Stimulated activated CD4-positive, alpha-beta T cell treated with anti-CD3 and anti-CD28 coated beads, TNF-alpha, amount 100 ng/mL, for 1 hour (primary cell): ENCODE data around the gene P2RX2.

Source experiments
- DNase-seq, 3 donors: peaks; one replicate each; pipeline ENCODE4 v3.0.0-alpha.2; 2020; ENCODE audit warnings: low read depth in 3 of 3, low spot score in 1 of 3

Gene P2RX2

DNA sequence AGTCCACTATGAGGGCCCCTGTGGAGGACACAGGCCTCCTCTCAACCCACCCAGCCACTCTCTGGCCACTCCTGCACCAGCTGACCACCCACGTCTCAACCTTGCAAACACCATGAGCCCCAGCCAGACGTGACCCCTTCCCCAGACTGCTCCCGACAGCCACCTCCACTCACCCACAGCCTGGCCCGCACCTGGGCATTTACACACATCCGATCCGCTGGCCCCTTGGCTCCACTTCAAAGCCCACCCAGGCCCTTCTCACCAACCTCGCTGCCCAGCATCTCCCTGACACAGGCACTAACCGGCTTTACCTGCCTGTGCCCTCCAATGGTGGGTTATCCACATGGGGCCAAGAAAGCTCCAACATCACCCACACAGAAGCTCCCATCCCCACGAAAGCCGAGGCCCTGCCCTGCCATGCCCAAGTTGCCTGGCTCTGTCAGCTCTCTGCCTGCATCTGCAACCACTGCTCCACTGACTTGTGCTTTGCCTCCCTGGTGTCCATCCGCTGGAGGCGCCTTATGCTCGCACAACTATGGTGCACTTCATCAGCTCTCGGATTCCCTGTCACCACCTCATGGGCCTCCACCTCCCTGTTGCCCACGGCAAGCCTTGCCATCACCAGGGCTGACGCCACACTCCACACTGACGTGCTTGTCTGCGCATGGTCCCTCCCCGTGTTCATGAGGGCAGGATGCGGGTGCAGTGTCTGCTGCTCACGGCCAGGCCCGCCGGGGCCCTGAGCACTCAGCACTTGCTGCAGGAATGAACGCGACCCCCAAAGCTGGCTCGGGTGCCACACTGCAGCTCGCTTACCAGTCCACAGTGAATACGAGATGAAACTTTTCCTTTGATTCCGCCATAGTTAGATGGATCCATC is 16.7 kb downstream of the P2RX2 start:
- DNase-seq, result no peak

DNA sequence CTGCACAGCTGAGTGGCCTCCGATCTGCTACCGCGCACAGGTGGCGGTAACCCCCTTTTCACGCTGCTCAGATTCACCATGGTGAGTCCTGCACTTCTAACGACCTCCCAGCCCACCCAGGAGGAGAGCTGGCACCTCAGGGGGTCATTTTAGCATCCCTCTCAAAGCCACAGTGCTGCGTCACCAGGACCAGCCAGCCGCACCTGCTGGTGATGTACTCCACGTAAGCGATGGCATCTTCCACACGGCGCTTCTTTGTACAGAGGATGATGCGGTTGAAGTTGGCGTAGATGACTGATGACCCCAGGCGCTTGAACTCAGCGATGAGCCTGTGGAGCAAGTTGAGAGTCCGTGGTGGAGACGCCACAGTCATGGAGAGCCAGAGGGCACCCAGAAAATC is 19.2 kb downstream of the P2RX2 start:
- DNase-seq, result no peak

DNA sequence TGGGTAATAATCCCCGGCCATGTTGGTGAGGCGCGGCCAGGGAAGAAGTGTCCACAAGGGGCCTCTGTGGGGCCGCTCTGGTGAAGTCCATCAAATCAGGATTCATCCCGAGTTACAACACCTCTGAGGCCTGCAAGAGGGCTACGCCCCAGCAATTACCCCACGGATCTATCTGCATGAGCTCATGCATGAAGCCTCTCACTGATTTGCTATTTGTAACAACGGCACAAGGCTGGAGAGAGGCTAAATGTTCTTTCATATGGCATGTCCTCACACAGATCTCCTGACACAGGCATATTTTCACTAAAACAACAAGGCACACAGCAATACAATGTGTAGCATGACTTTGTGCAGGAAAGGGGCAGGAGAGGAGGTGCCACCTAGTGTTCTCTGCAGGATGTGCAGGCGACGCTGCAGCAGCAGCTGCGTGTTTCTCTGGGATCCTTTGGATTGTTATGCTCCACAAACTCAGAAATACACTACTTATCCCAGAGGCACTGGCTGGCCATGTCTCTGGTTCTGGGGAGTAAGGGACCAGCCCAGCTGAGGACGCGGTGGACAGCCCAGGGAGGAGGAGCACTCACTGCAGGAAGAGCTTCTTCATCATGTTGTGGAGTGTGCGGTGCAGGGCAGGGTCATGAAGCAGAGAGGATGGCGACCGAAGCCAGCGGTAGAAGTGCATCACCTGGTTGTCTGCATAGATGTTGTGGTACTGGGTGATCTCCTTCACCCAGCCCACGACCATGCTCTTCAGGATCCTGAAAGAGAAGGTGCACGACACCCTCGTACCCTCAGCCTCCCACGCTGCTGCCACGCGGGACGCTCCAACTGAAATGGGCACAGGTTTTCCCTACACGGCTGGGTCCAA is 20.2 kb downstream of the P2RX2 start:
- no peak for DNase-seq

DNA sequence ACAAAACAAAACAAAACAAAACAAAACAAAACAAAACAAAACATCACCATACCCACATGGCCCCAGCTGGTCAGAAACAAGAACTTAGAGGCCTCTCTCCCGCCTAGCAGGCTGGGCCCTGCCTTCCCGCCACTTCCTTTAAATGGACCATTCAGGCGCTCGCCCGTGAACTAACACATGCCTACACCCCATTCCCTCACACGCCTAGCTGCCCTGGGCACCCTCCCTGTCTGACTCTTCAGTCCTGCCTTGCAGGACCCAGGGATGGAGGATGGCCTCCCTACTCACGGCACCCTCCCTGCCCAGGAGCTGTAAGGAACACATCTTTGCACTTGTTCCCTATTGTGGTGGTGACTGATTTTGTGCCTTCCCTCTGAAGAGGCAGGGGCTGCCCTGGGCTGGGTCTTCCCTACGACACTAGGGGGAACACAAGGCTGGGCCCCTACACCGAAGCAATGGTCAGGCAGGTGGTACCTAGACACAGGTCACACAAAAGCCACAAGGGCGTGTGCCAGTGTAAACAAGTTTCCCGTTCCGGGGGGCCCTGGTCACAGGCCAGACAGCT is 21.5 kb downstream of the P2RX2 start:
- DNase-seq, result no peak

DNA sequence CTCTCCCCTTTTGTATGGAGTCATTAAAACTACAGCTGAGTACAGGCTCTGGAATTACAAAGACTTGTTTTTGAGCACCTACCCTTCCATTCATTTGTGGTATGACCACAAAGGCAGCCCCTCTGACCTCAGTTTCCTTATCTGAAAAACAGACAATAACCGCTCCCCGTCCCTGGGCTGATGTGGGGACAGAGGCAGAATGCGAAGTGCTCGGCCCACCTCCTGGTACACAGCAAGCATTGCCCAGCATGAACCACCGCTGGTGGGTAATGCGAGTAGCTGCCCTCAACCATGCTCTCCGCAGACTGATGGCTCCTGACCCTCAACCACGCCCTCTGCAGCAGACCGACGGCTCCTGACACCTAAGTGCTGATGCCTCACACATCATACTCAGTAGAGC is 22.4 kb downstream of the P2RX2 start:
- DNase-seq, result no peak

DNA sequence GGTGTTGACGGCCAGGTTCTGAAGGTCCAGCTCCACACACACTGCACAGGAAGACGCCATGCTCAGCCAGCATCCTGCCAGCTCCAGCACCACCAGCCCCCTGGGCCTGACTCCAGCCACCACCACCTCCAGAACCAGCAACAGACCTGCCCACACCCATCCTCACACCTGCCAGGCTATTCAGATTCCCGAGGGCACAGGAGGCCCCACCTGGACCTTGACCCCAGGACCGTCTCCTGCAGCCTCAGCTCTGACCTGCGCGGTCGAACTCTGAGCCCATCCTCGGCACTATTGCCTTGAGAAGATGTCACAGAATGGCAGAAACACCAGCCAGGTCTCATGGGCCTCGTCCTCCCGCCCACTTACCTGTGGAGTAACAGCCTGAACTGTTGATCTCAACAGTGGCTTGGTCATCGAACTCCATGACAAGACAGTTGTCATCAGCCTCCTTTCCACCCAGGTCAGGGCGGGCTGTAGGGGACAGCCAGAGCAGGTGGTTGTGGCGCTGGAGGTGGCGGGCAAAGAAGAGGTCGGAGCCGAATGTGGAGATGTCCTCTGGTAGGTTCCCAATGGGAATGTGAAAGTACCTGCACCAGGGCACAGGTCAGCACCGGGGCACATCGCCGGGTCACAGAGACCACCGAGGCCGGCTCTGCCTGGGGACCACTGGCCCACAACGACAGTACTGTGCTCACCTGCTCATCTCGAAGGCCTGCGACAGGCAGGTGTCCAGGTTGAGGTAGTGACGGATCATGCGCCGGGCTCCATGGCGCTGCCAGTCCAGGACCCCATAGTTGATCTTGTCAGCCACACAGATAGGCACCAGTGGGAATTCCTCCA is 23.5 kb downstream of the P2RX2 start:
- DNase-seq, result no peak

DNA sequence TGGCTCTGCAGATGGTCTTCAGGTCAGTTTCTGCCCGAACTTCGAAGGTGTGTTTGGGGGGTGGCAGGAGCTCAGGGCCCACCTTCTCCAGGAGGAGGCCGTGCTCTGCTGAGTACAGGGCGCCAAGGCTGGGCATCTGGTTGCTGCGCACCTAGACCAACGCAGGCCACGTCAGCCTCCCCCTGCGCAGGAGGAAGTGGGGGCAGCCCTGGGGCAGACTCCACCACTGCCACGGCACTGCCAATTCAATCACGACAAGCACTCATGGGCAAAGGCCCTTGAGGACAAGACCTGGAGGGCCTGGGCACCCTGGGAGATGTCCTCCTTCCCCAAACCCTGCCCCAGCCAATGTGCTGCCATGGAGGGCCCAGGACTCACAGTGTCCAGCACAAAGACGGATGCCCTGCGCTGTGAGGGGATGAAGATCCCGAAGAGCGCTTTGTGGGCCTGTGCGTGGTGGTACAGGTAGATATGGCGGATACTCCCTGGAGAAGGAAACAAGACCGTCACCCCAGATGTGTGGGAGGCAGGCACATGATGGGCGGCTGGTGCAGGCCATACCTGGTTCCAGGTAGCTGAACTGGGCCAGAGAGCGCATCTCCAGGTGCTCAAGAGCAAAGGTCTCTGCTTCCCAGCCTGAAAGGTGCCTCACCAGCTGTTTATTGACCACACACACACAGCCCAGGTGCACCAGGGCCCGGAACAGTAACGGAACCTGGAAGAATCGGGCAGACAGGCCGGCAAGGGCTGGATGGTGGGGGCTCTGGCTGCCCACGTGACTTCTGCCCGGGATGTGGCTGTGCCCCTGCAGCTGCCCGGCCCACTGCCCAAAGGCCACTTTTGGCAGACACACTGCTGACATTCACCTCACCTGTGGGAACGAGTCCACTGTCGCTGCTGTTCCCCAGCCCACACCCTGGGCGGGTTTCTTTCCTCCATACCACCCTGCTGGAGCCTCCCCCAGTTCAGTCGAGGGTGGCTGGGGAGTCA is 24.6 kb downstream of the P2RX2 start:
- no peak for DNase-seq

DNA sequence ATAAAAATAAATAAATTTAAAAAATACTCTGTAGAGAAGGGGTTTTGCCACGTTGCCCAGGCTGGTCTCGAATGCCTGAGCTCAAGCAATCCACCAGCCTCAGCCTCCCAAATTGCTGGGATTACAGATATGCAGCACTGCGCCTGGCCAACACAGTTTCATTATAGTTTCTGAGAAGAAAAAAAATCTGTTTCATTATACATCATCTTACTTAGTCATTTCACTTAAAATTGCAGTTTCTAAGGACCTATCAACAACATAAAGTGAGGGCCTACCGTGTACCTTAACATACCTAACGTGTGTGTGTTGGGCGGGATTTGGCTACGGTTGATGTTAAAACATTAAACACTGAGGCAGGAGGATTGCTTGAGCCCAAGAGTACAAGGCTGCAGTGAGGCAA is 28.3 kb downstream of the P2RX2 start:
- DNase-seq, result no peak

DNA sequence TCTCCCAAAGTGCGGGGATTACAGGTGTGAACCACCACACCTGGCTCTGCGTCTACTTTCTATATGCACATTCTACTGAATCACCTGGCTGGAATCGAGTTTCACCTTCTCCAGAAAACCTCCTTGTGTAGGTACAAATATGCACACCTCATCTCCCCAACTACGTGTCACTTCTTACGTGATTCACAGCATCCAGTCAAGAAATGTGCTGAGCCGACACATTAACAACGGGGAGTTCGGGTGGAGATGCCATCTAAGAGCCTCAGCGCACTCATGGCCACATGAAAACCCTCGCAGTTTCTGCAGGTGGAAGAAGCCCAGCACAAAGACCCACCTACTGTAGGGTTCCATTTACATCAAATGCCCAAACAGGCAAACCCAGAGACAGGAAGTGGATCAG is 29.3 kb downstream of the P2RX2 start:
- no peak for DNase-seq

DNA sequence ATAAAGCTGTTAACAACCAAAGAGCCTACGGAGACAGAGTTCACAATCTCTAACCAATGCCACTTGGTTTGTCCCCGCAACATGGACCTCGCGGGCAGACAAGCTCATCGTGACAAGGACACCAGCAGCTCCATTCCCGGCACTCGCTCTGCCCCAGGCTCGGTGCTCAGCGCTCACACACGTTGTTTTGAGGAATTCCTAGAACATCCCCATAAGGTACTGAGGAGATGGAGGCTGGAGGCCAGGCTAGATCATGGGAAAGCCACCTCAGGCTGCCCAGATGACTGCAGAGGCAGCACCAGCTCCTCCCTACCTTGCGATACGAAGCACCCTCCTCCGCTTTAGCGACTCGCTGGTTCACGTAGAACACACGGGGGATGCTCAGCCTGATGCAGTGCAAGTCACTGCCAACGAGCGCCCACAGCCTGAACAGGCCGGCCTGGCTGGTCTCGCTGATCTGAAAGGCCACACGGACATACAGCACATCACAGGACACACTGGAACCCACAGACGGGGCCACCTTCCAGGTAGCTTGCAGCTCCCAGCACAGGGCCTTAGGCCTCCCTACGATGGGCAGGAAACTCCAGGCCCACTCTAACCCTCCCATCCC is 30.1 kb downstream of the P2RX2 start:
- no peak for DNase-seq

DNA sequence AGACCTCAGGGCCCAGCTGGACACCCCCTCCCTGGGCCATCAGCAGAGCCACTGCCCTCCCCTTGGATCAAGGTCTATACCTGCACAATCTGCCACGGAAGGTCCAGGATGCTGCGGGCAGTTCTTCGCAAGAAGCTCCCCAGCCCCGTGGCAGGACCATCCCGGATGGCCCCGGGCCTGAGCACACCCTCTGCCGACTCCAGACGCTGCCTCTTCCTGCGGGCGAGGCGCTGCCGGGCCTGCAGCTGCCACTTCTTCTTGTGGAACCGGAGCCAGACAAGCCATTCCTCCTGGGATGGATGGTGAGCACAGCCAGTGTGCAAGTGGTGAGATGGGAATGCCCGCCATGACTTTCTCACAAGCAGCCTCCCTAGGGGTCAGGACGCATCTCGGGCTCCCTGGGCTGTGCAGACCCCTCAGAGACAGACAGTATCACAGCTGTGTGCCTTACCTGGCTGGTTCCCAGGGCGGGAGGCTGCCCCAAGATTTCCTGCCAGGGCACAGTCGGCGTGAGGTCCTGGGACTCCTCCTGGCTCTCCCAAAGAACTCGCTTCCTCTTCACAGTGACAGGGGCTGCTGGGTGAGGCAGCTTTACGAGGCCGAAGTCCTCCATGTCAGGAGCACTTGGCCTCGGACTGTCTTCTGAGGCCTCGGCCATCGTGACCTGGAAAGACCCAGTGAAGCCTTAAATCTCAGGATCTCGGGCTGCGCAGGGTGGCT is 30.8 kb downstream of the P2RX2 start:
- DNase-seq, result no peak

DNA sequence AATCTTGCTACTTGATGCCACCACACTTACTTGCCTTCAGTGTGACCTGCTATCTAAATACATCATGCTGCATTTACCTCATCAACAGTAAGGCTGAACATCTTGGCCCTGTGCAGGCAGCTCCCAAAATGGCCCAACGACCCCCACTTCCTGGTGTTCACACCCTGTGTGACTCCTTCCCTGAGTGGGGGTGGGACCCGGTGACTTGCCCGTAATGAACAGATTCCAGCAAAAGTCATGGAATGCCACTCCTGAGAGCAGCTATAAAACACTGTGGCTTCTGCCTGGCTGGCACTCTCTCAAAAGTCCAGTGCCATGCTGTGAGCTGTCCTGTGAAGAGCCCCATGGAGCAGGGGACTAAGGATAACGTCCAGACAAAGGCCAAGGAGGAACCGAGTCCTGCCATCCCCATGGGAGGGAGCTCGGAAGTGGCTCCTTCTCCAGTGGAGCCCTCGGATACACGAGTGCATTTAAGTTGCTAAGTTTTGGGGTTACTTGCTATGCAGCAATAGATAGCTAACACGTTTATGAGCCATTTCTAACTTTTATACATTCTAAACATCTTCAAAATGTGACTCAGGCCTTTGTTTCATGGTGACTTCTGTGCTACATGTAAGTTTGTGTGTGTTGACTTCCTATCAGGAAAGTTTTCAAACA is 33.0 kb downstream of the P2RX2 start:
- DNase-seq, result no peak

DNA sequence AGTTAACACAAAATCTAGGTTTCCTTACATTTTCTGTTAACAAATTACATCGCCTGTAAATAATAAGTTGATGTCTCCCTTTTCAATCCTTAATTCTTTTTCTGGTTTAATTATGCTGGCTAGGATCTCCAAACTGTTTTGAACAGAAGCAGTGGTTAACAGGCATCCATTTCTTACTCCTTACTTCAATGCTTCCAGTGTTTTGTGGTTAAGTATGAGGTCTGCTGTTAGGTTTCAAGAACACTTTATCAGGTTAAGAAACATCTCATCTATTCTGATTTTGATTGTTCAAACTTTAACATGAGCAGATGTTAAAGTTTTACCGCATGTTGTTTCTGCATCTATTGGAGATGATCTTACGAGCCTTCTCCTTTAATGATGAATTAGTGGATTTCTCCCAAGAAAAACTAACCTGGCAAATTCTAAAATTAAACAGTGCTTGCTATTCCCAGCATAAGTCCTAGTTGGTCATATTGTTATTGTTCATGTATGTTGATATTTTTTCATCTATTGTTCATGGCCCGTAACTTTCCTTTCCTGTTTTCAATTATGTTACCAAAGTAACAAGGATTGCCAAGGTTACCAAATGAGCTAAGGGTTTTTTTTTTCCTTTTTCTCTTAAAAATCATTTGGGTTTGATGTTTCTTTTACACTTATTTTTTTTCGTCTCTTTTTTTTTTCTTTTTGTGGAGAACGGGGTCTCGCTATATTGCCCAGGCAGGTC is 35.2 kb downstream of the P2RX2 start:
- DNase-seq, result no peak

DNA sequence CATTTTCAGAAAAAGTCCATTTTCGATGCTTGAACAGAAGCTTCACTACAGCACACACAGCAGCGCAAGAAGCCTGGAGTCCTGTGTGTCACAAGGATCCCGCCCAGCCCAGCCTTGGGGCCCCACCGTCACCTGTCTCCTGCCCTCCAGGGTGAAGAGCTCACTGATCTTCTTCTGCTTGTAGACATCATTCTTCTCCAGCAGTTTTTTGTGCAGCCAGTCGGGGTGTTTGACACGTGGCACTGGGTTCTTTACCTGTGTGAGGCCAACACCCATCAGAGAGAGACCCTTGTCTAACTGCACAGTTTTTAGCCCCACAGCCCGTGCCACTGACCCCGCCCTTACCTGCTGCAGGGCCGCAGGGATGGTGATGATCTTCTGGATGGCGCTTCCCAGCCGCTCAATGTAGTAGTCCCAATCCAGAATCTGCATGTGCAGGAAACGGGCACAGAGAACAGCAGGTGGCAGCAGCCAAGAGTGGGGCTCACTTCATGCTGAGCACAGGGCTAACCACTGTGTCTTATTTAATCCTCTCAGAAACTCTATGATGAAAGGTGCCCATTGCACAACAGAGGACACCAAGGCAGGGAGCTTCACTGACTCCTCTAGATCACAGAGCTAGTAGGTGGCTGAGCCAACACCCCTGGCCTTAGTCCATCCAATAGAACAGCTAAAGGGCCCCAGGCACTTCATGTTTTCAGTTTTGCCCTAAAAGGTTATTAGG is 38.6 kb downstream of the P2RX2 start:
- no peak for DNase-seq

DNA sequence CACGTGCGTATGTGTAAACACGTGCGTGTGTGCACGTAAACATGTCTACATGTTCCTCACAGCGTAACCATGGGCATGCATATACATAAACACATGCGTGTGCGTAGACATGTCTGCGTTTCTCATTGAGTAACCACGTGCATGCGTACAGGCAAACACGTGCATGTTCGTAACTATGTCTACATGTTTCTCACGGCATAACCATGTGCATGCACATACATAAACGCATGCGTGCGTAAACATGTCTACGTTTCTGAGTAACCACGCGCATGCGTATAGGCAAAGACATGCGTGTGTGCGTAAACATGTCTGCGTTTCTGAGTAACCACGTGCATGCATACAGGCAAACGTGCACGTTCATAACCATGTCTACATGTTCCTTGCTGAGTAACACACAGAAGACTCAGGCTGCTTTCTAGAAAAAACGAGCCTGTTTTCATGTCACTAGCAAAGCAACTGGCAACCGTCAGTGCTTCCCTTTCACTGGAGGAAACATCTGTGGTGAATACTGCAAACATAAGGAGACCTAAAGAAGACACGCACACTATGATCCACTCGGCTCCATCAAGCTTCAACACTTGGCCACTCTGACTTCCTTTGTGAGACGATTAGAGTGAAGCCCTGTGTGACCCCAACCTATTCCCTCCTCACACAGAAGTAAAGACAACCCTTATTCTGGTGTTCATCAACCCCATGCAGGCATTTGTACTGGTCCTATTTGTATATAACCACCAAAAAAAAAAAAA is 39.7 kb downstream of the P2RX2 start:
- DNase-seq, result no peak

DNA sequence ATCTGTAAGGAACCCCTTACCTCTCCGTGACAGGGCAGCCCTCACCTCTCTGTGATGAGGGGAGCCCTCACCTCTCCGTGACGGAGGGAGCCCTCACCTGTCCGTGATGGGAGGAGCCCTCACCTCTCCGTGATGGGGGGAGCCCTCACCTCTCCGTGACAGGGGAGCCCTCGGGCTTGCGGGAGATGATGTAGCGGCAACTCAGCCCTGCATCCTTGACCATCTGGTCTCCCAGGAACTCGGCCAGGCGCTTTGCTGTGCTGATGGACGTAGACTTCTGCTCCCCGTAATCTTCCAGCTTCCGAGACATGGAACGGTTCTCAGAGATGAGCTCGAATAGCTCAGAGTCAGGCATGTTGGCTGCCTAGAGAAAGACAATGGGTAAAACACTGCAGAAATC is 40.6 kb downstream of the P2RX2 start:
- no peak for DNase-seq
